ENCODE measurements around the gene SH3GL2. TPM values are rescaled to one million over a fixed set of nuclear protein-coding genes. Genes with fewer than 3 reads are reported as not detected.
A peak's percentile ranks its signal among the peaks of the same experiment; 100 is the strongest.

The SH3GL2 gene
- total and polyA plus RNA-seq, 11 donors = 1.3 to 20.9 (median 5.0) TPM

DNA sequence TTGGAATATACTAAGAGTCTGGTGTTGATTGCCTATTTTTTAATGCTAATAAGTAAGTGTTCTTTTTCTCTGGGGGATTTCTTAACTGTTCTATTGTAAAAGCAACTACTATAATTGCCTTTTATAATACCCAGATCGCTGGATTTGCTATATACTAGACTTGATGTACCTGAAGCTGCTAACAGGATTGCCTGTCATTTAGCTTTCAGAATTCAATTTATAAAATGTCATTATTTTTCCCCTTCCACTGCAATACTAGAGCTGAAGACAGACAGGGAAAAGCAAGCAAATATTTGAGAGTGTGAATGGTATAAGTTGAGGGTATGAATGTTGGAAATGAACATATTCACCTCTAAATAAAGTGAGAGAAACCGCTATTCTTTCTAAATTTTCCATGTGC lies 115.5 kb downstream of the SH3GL2 start:
- no peak overlapping the region for H3K27ac ChIP-seq
- no peaks in the 10 kb centered on the region for H3K27me3 ChIP-seq
- ATAC-seq (no peak), DNase-seq (no peak)
- H3K36me3 ChIP-seq = no peaks in the 10 kb centered on the region
- no peaks in the 10 kb centered on the region for H3K4me1 ChIP-seq
- intact Hi-C loops (cut with DNase I) = no loop called here
- WGBS, 4 donors = 82 to 90% (median 85%) methylated on average over 2 of the region's 2 CpGs
- TF ChIP-seq, protein P1, sequence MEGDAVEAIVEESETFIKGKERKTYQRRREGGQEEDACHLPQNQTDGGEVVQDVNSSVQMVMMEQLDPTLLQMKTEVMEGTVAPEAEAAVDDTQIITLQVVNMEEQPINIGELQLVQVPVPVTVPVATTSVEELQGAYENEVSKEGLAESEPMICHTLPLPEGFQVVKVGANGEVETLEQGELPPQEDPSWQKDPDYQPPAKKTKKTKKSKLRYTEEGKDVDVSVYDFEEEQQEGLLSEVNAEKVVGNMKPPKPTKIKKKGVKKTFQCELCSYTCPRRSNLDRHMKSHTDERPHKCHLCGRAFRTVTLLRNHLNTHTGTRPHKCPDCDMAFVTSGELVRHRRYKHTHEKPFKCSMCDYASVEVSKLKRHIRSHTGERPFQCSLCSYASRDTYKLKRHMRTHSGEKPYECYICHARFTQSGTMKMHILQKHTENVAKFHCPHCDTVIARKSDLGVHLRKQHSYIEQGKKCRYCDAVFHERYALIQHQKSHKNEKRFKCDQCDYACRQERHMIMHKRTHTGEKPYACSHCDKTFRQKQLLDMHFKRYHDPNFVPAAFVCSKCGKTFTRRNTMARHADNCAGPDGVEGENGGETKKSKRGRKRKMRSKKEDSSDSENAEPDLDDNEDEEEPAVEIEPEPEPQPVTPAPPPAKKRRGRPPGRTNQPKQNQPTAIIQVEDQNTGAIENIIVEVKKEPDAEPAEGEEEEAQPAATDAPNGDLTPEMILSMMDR (IDR thresholded peaks at IDR 0.05) = no peak
- TF ChIP-seq POLR2A (IDR thresholded peaks at IDR 0.05) = no peak
- H3K4me3 ChIP-seq = no peak overlapping the region
- H3K9me3 ChIP-seq = no peaks in the 10 kb centered on the region

DNA sequence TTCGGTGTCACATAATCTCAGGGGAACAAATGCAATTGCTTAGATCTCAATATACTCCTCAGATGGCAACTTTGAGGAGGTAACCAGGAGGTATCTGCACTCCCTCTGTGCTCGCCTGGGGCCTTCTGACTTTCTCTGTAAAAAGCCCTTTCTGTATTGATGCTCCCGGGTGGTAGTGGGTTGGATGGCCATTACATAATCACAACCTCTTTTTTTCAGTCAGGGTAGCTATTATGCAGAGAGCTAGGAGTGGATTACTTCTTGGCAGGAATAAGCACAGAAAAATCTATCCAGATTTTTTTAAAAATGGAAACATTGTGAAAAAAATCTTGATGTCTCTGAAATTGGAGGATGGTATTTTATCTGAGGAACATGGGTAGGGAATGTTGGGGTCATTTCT lies 116.6 kb downstream of the SH3GL2 start:
- no peak overlapping the region for H3K27ac ChIP-seq
- H3K27me3 ChIP-seq = no peaks in the 10 kb centered on the region
- H3K4me1 ChIP-seq = no peaks in the 10 kb centered on the region
- ATAC-seq (no peak), DNase-seq (no peak)
- 54 to 78% (median 66%) methylated on average over 3 of the region's 3 CpGs for WGBS, 4 donors
- no peak for TF ChIP-seq POLR2A (IDR thresholded peaks at IDR 0.05)
- no peaks in the 10 kb centered on the region for H3K9me3 ChIP-seq
- H3K36me3 ChIP-seq = no peaks in the 10 kb centered on the region
- intact Hi-C loops (cut with DNase I) = no loop called here
- no peak overlapping the region for H3K4me3 ChIP-seq

DNA sequence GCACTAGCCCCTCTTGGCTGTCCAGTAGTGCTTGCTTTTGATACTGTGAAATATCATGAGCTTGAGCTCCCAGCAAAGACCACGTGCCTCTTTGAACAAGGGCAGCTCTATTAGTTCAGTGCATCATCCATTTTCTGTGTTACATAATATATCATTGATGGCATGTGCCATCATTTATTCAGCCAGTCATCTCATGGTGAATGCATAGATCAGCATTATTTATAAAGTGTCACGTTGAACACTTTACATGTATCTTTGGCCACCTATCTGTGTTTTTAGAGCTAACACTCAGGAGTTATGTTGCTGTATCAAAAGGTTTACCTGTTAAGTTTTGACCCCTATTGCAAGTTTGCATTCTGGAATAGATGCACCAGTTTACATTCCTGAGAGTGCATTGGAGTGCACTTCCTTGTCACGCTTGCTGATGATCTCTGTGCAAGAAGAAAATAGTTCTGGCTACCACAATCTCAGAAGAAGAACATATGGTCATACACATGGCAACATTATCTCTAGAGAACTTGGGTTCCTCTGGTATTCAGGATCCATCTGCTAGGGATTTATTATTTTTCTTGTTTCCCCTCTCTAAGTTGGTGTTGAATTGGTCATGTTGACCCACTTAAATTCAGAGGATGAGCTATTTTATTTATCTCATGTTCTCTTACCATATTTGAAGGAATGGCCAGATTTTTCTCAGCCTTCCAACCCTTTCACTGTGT lies 120.9 kb downstream of the SH3GL2 start:
- ATAC-seq (no peak), DNase-seq (no peak)
- intact Hi-C loops (cut with DNase I) = no loop called here
- H3K9me3 ChIP-seq = no peaks in the 10 kb centered on the region
- H3K27me3 ChIP-seq = no peaks in the 10 kb centered on the region
- no peaks in the 10 kb centered on the region for H3K36me3 ChIP-seq
- WGBS, 4 donors = 68 to 72% (median 70%) methylated on average over 3 of the region's 3 CpGs
- TF ChIP-seq POLR2A (IDR thresholded peaks at IDR 0.05) = no peak
- TF ChIP-seq, protein P1 (IDR thresholded peaks at IDR 0.05) = no peak
- no peak overlapping the region for H3K4me3 ChIP-seq
- H3K27ac ChIP-seq = no peak overlapping the region
- no peaks in the 10 kb centered on the region for H3K4me1 ChIP-seq

DNA sequence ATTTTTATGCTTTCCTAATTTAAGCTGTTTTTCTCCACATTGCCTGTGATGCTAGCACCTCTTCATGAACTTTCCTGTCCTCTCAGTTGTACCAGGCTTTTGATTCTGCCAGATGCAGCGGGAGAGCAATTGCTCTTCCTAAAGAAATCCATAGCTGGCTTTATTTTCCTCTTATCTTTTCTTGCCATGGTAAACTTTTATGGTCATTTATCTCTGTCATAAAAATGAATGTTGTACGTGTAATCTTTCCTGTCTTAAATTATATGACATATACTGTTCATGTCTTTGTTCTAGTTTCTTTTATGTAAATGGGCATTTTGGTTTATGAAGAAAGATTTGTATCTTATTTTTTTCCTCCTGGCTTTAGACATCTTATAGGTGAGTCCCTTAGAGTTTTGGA lies 127.5 kb downstream of the SH3GL2 start:
- ATAC-seq (no peak), DNase-seq (no peak)
- Histone ChIP-seq H3K9me3 (peaks cover 0 to 3% (median 0%) of the 10 kb centered on the region in 12 donors), H3K27ac (no peak overlapping the region), H3K27me3 (no peaks in the 10 kb centered on the region), H3K36me3 (no peaks in the 10 kb centered on the region), H3K4me3 (no peak overlapping the region), H3K4me1 (no peaks in the 10 kb centered on the region)
- TF ChIP-seq POLR2A (IDR thresholded peaks at IDR 0.05) = no peak
- TF ChIP-seq, protein P1 (IDR thresholded peaks at IDR 0.05) = no peak
- WGBS, 4 donors = 76 to 82% (median 77%) methylated on average over 2 of the region's 2 CpGs
- intact Hi-C loops (cut with DNase I) = no loop called here

DNA sequence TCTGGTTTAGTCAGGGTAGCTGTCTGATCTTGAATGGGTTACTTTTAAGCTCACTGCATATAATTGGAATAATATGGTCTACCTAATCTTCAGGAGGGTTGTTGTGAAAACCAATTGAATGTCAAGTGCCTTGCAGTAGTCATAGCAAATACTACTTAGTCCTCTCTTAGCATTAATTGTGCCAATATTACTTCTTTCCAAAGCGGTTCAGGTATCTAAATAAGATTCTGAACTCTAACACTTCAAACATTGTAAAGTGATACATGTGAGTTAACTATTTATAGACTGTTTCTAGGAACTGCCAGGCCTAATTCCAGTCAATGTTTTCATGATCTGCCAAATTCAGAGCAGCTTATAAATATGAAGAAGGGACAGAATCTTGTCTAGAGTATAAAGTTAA lies 140.2 kb downstream of the SH3GL2 start:
- peaks cover 0 to 12% (median 3%) of the 10 kb centered on the region in 12 donors for H3K9me3 ChIP-seq
- H3K27me3 ChIP-seq = no peaks in the 10 kb centered on the region
- peak in 2 of 4 donors; percentile 56 to 61 for ATAC-seq
- no peak overlapping the region for H3K27ac ChIP-seq
- peaks cover 0 to 5% (median 0%) of the 10 kb centered on the region in 12 donors for H3K4me1 ChIP-seq
- no peak for DNase-seq
- TF ChIP-seq, protein P1 (IDR thresholded peaks at IDR 0.05) = no peak
- no peak for TF ChIP-seq POLR2A (IDR thresholded peaks at IDR 0.05)
- intact Hi-C loops (cut with DNase I) = loop anchor here in 1 of 10 donors (10.0 kb wide), 1 partner anchor 54 kb away; no protein-coding TSS in a partner anchor
- H3K4me3 ChIP-seq = no peak overlapping the region
- no peaks in the 10 kb centered on the region for H3K36me3 ChIP-seq
- 35 to 60% (median 44%) methylated on average over 1 of the region's 1 CpG for WGBS, 4 donors

Data from heart left ventricle (tissue), 16 donors.